ENCODE results near the gene SFTA2.

GRCh38 chr6:30894935-30895334, 37.0 kb downstream of the SFTA2 start:
- TF ChIP-seq CTCF (IDR thresholded peaks at IDR 0.05 in 4 of 5, conservative IDR thresholded peaks at IDR 0.05 in 1 of 5), result no peak
- no peak for TF ChIP-seq POLR2A (IDR thresholded peaks at IDR 0.05)

Measured in gastrocnemius medialis (tissue), 4 donors.